Body of pancreas (tissue), 4 donors: ENCODE data around the gene DRAM1.

Source experiments
- POLR2A ChIP-seq, 3 donors: fragments of 450-650 bp; IDR thresholded peaks; one replicate each; pipeline ENCODE4 v1.6.1; 2016; ENCODE audit warnings: antibody characterized with exemption in 3 of 3, mild to moderate bottlenecking in 2 of 3
- TF ChIP-seq, protein P1 (sequence below), 7 experiments: fragments of 450-650 bp in 4 of 7; fragments of 200-600 bp in 3 of 7; sonication (generic) in 3 of 7; IDR thresholded peaks; one replicate each; pipeline ENCODE4 v1.5.1; 2016 to 2019; ENCODE audit warnings: antibody characterized with exemption in 7 of 7

DNA sequence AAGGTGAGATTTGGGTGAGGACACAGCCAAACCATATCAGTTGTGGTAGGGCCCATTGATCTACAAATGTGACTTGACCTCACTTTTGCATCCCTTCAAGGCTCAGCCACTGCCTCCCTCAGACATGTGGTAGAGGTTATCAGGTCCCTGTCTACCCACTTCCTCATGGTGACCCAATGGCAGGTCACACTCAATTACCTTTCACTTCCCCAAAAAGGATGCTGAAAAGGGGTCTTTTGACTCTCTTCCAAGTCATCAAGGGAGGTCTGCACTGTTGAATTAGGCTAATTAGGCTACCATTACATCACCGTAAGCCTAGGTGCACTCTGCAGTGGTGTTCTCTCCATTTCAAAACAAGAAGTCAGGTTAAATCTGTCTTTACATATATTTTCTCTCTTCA is 22.6 kb upstream of the DRAM1 start:
- TF ChIP-seq, protein P1, sequence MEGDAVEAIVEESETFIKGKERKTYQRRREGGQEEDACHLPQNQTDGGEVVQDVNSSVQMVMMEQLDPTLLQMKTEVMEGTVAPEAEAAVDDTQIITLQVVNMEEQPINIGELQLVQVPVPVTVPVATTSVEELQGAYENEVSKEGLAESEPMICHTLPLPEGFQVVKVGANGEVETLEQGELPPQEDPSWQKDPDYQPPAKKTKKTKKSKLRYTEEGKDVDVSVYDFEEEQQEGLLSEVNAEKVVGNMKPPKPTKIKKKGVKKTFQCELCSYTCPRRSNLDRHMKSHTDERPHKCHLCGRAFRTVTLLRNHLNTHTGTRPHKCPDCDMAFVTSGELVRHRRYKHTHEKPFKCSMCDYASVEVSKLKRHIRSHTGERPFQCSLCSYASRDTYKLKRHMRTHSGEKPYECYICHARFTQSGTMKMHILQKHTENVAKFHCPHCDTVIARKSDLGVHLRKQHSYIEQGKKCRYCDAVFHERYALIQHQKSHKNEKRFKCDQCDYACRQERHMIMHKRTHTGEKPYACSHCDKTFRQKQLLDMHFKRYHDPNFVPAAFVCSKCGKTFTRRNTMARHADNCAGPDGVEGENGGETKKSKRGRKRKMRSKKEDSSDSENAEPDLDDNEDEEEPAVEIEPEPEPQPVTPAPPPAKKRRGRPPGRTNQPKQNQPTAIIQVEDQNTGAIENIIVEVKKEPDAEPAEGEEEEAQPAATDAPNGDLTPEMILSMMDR (IDR thresholded peaks at IDR 0.05), result no peak
- TF ChIP-seq POLR2A (IDR thresholded peaks at IDR 0.05), result no peak
